ENCODE data around the gene GGT6.

GGT6 gene

GRCh38 chr17:4518901-4519300 is 41.5 kb downstream of the GGT6 start:
- TF ChIP-seq POLR2AphosphoS5 (IDR thresholded peaks at IDR 0.05; ENCODE audit: low read depth) (no peak), GABPA (IDR thresholded peaks at IDR 0.05; ENCODE audit: low read depth) (no peak), SPI1 (IDR thresholded peaks at IDR 0.05; ENCODE audit: borderline replicate concordance, low read depth) (no peak), REST (IDR thresholded peaks at IDR 0.05; ENCODE audit: insufficient replicate concordance, low read depth) (no peak), CTCF (IDR thresholded peaks at IDR 0.05; ENCODE audit: insufficient read depth, low read length) (no peak)
- DNase-seq (ENCODE audit: low read depth in 1 of 2, low spot score in 1 of 2): no peak
- no peaks in the 10 kb centered on the region for H3K27me3 ChIP-seq (ENCODE audit: insufficient read depth, poor library complexity, severe bottlenecking)
- H3K27ac ChIP-seq (replicated peaks): no peak overlapping the region
- no peak overlapping the region for H3K4me3 ChIP-seq (replicated peaks; ENCODE audit: insufficient read depth, low read length)

GRCh38 chr17:4516735-4517134 is 43.6 kb downstream of the GGT6 start:
- TF ChIP-seq REST (IDR thresholded peaks at IDR 0.05; ENCODE audit: insufficient replicate concordance, low read depth) (no peak), GABPA (IDR thresholded peaks at IDR 0.05; ENCODE audit: low read depth) (no peak), SPI1 (IDR thresholded peaks at IDR 0.05; ENCODE audit: borderline replicate concordance, low read depth) (no peak), POLR2AphosphoS5 (IDR thresholded peaks at IDR 0.05; ENCODE audit: low read depth) (no peak), CTCF (IDR thresholded peaks at IDR 0.05; ENCODE audit: insufficient read depth, low read length) (no peak)
- Histone ChIP-seq H3K27ac (replicated peaks) (no peak overlapping the region), H3K4me3 (replicated peaks; ENCODE audit: insufficient read depth, low read length) (no peak overlapping the region), H3K27me3 (ENCODE audit: insufficient read depth, poor library complexity, severe bottlenecking) (no peaks in the 10 kb centered on the region)
- DNase-seq (ENCODE audit: low read depth in 1 of 2, low spot score in 1 of 2): no peak

- TF ChIP-seq POLR2AphosphoS5 (IDR thresholded peaks at IDR 0.05; ENCODE audit: low read depth) (no peak), GABPA (IDR thresholded peaks at IDR 0.05; ENCODE audit: low read depth) (no peak), REST (IDR thresholded peaks at IDR 0.05; ENCODE audit: insufficient replicate concordance, low read depth) (no peak), SPI1 (IDR thresholded peaks at IDR 0.05; ENCODE audit: borderline replicate concordance, low read depth) (no peak), CTCF (IDR thresholded peaks at IDR 0.05; ENCODE audit: insufficient read depth, low read length) (no peak)
- Histone ChIP-seq H3K27ac (replicated peaks) (no peak overlapping the region), H3K4me3 (replicated peaks; ENCODE audit: insufficient read depth, low read length) (no peak overlapping the region), H3K27me3 (ENCODE audit: insufficient read depth, poor library complexity, severe bottlenecking) (no peaks in the 10 kb centered on the region)
- no peak for DNase-seq (ENCODE audit: low read depth in 1 of 2, low spot score in 1 of 2)
Measured at GRCh38 chr17:4515501-4515900, 44.9 kb downstream of the GGT6 start.

All from HL-60 (cell line).